HG02759 (cell line): Measurements from ENCODE around the gene TIMP4.

Experiments used
- ATAC-seq: cut with Tn5 transposase; IDR thresholded peaks from one replicate; pipeline ENCODE4 v1.9.1; 2021; ENCODE audit warnings: mild to moderate bottlenecking, moderate library complexity; ENCODE audit not compliant: unreplicated experiment

Gene TIMP4

GRCh38 chr3:12107071-12107713, 51.5 kb downstream of the TIMP4 start:
- ATAC-seq = no peak
